NCI-H146 treated with DMSO at 0.1 percent for 48 hours (cell line): ENCODE data around the gene GDF10.

Source experiments
- DNase-seq: peaks from one replicate; lab custom pipeline; 2025; ENCODE audit not compliant: unreplicated experiment; lab: John Stamatoyannopoulos, UW

Gene GDF10

GRCh38 chr10:47350671-47351640, 51.0 kb downstream of the GDF10 start:
- no peak for DNase-seq

- no peak for DNase-seq
Measured at GRCh38 chr10:47351899-47352815, 52.2 kb downstream of the GDF10 start.

DNA sequence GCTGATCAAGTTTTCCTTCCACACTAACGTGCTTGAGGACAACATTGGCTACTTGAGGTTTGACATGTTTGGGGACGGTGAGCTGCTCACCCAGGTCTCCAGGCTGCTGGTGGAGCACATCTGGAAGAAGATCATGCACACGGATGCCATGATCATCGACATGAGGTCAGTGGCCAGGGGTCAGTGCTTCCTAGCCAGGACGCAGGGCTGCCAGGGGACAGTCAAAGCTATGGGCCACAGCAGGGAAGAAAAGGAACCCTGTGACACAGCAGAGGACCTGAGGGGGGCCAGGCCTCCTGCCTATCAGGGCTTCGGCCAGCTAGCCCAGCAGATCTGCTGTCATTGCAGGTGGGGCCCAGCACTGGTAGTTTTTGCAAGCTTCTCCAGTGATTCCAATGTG, 53.4 kb downstream of the GDF10 start:
- DNase-seq = no peak

GRCh38 chr10:47354165-47354564, 54.2 kb downstream of the GDF10 start:
- no peak for DNase-seq

- no peak for DNase-seq
Measured at GRCh38 chr10:47354900-47355299, 54.9 kb downstream of the GDF10 start.

DNA sequence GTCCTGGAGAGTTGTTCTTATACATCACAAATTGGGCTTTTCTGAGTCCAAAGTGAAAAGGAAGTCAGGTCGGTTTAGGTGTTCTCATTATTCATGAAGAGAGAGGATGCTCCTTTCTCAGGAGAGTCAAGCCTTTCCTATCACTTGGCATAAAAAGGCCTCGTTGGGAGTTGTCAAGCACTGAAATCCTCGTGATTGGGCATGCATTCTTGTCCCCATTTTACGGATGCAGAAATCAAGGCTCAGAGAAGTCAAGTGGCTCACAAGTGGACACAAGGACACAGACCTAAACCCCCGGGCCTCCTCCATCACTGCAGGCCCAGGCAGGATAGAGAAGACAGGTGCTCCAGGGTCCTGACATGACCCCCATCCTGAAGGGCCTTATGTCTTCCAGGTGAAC, 56.7 kb downstream of the GDF10 start:
- no peak for DNase-seq

DNA sequence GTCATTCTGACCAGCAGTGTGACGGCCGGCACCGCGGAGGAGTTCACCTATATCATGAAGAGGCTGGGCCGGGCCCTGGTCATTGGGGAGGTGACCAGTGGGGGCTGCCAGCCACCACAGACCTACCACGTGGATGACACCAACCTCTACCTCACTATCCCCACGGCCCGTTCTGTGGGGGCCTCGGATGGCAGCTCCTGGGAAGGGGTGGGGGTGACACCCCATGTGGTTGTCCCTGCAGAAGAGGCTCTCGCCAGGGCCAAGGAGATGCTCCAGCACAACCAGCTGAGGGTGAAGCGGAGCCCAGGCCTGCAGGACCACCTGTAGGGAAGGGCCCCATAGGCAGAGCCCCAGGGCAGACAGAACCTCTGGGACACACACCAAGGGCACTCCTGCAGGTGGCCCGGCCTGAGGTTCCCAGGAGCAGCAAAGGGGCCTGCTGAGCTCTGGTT, 57.2 kb downstream of the GDF10 start:
- DNase-seq = no peak

- DNase-seq = no peak
Measured at GRCh38 chr10:47357911-47358310, 57.9 kb downstream of the GDF10 start.

- DNase-seq = no peak
Measured at GRCh38 chr10:47358457-47358856, 58.5 kb downstream of the GDF10 start.

GRCh38 chr10:47359101-47359500, 59.1 kb downstream of the GDF10 start:
- DNase-seq = no peak

DNA sequence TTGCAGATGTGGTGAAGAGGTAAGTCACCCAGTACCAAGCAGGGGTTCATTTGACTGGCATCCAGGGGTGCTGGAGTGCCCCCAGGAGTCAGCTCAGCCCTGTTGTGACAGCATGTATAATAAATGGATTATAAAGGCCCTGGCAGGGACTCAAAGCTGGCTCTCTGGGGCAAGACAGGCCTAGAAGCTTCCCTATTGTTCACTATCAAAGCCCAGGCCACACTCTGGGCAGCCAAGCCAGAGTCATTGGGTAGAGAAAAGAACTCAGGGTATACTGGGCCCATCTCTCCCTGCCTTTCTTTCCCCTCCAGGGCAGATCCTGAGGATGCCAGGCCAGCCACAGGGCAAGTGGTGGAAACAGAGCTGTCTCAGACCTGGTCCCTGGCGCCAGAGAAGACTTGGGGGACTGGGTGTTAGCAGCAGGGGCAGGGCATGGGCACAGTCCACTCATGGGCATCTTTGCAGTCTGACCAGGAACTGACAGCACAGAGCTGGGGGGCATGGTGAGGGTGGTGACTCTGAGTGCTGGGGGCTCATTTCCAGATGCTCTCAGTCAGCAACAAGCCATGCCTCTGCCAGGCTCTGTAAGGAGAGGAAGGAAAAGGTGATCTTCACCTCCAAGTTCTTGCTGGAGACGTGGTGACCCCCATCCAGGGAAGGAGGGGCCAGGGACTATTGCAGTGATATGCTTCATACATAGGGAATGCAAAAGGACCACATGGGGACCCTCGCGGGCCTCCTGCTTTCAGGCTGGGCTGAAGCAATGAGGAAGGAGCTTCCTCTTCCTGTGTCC, 59.8 kb downstream of the GDF10 start:
- DNase-seq = no peak

- DNase-seq = no peak
Measured at GRCh38 chr10:47360419-47361040, 60.5 kb downstream of the GDF10 start.

- no peak for DNase-seq
Measured at GRCh38 chr10:47361293-47361692, 61.3 kb downstream of the GDF10 start.

- no peak for DNase-seq
Measured at GRCh38 chr10:47362199-47362598, 62.2 kb downstream of the GDF10 start.
